PC-9 (cell line): ENCODE data around the gene ZNF516. TPM values are rescaled to one million over a fixed set of nuclear protein-coding genes. Genes with fewer than 3 reads are reported as not detected.

ENCODE experiments used
- BruUV-seq: library from RNA; stranded (reverse); fragments of 400-500 nt; replicated peaks from 2 replicates; lab custom pipeline; 2021; lab: Mats Ljungman, UMichigan
- CTCF ChIA-PET: fragments of 300-600 bp; sonication (Branson Sonifier 250); formaldehyde crosslinking; loops from one replicate; lab custom pipeline; 2022; ENCODE audit warnings: antibody characterized with exemption; lab: Charles Lee
- POLR2A ChIA-PET: fragments of 300-600 bp; sonication (Branson Sonifier 250); formaldehyde crosslinking; loops from one replicate; lab custom pipeline; 2022; ENCODE audit warnings: antibody characterized with exemption; ENCODE audit not compliant: unreplicated experiment; lab: Charles Lee
- DNase-seq, 2 experiments: peaks; one replicate each; pipeline versions ENCODE4 v3.0.0 to v3.0.0-alpha.2; 2015 to 2022; ENCODE audit warnings: mixed read lengths in 1 of 2
- H2AFZ ChIP-seq: fragments of 200-600 bp; sonication (generic); 2 replicates; pipeline ENCODE4 v1.8.1; 2017; ENCODE audit warnings: antibody characterized with exemption
- H3F3A ChIP-seq: fragments of 200-600 bp; sonication (generic); 2 replicates; pipeline ENCODE4 v1.8.1; 2017; ENCODE audit warnings: antibody characterized with exemption, mild to moderate bottlenecking, low read depth; ENCODE audit not compliant: insufficient read depth
- H3K27ac ChIP-seq: fragments of 200-600 bp; sonication (generic); 2 replicates; pipeline ENCODE4 v1.6.1; 2016; ENCODE audit warnings: mixed run types
- H3K27me3 ChIP-seq: fragments of 200-600 bp; sonication (generic); 2 replicates; pipeline ENCODE4 v1.6.1; 2016; ENCODE audit warnings: low read depth, mixed run types; ENCODE audit not compliant: insufficient read depth
- H3K36me3 ChIP-seq: fragments of 200-600 bp; sonication (generic); 2 replicates; pipeline ENCODE4 v1.6.1; 2016; ENCODE audit warnings: low read depth, mixed run types
- H3K4me1 ChIP-seq: fragments of 200-600 bp; sonication (generic); replicated peaks from 2 replicates; pipeline ENCODE4 v1.6.1; 2016; ENCODE audit warnings: mixed run types; ENCODE audit not compliant: insufficient read depth
- H3K4me2 ChIP-seq: fragments of 200-600 bp; sonication (generic); 2 replicates; pipeline ENCODE4 v1.6.1; 2017; ENCODE audit warnings: mixed run types
- H3K4me3 ChIP-seq: fragments of 200-600 bp; sonication (generic); 2 replicates; pipeline ENCODE4 v1.6.1; 2016; ENCODE audit warnings: mixed run types
- H3K79me2 ChIP-seq: fragments of 200-600 bp; sonication (generic); 2 replicates; pipeline ENCODE4 v1.6.1; 2017; ENCODE audit warnings: low read depth, mixed run types
- H3K9me2 ChIP-seq: fragments of 200-600 bp; sonication (generic); 2 replicates; pipeline ENCODE4 v1.8.1; 2017; ENCODE audit warnings: mild to moderate bottlenecking; ENCODE audit not compliant: insufficient read depth
- H3K9me3 ChIP-seq: fragments of 200-600 bp; sonication (generic); 2 replicates; pipeline ENCODE4 v1.8.1; 2016; ENCODE audit warnings: low read depth; ENCODE audit not compliant: insufficient read depth
- H4K20me1 ChIP-seq: fragments of 200-600 bp; sonication (generic); 2 replicates; pipeline ENCODE4 v1.8.1; 2017; ENCODE audit not compliant: insufficient read depth
- EZH2 ChIP-seq: fragments of 200-600 bp; sonication (generic); IDR thresholded peaks from 2 replicates; pipeline ENCODE4 v1.8.0; 2017; ENCODE audit warnings: antibody characterized with exemption, low read depth
- intact Hi-C: fragments of 100-400 bp; cut with micrococcal nuclease; formaldehyde crosslinking; loops from one replicate; pipeline ENCODE4 v1.10.0; 2022; ENCODE audit not compliant: unreplicated experiment
- total RNA-seq: library from RNA; stranded (reverse); gene quantifications from 2 replicates; pipeline ENCODE4 v1.2.3, GENCODE V29; 2021
- TF ChIP-seq, protein P1 (sequence below): fragments of 200-600 bp; sonication (generic); conservative IDR thresholded peaks from 2 replicates; pipeline ENCODE4 v1.6.1; 2017; ENCODE audit warnings: mixed run types, antibody characterized with exemption, mild to moderate bottlenecking, moderate library complexity

The ZNF516 gene
- total RNA-seq, 1 experiment from 2014 or later: 32.7 TPM

DNA sequence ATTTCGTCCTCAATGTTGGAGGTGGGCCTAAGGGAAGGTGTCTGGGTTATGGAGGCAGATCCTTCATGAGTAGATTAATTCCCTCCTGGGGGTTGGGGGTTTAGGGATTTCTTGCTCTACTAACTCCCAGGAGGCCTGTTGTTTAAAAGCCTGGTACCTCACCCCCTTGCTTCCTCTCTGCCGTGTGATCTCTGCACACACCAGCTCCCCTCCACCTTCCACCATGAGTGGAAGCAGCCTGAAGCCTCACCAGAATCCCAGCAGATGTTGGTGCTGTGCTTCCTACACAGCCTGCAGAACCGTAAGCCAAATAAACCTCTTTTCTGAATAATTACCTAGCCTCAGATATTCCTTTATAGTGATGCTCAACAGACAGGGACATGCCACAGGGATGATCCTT is 141.5 kb downstream of the ZNF516 start:
- H3K9me3 ChIP-seq: no peaks in the 10 kb centered on the region
- no peak overlapping the region for H3K4me3 ChIP-seq
- H3K36me3 ChIP-seq: no peaks in the 10 kb centered on the region
- ChIA-PET CTCF (no interaction called here), POLR2A (no interaction called here)
- peaks cover 5% of the 10 kb centered on the region for H3F3A ChIP-seq
- no peak overlapping the region for H3K27ac ChIP-seq
- H3K4me1 ChIP-seq: no peaks in the 10 kb centered on the region
- no peak overlapping the region for H3K4me2 ChIP-seq
- H3K79me2 ChIP-seq: no peaks in the 10 kb centered on the region
- intact Hi-C loops: no loop called here
- H2AFZ ChIP-seq: no peak overlapping the region
- DNase-seq: no peak
- BruUV-seq: no TSS peak
- H3K9me2 ChIP-seq: no peaks in the 10 kb centered on the region
- no peaks in the 10 kb centered on the region for H3K27me3 ChIP-seq
- no peaks in the 10 kb centered on the region for H4K20me1 ChIP-seq
- TF ChIP-seq EZH2: no peak
- TF ChIP-seq, protein P1, sequence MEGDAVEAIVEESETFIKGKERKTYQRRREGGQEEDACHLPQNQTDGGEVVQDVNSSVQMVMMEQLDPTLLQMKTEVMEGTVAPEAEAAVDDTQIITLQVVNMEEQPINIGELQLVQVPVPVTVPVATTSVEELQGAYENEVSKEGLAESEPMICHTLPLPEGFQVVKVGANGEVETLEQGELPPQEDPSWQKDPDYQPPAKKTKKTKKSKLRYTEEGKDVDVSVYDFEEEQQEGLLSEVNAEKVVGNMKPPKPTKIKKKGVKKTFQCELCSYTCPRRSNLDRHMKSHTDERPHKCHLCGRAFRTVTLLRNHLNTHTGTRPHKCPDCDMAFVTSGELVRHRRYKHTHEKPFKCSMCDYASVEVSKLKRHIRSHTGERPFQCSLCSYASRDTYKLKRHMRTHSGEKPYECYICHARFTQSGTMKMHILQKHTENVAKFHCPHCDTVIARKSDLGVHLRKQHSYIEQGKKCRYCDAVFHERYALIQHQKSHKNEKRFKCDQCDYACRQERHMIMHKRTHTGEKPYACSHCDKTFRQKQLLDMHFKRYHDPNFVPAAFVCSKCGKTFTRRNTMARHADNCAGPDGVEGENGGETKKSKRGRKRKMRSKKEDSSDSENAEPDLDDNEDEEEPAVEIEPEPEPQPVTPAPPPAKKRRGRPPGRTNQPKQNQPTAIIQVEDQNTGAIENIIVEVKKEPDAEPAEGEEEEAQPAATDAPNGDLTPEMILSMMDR: no peak

DNA sequence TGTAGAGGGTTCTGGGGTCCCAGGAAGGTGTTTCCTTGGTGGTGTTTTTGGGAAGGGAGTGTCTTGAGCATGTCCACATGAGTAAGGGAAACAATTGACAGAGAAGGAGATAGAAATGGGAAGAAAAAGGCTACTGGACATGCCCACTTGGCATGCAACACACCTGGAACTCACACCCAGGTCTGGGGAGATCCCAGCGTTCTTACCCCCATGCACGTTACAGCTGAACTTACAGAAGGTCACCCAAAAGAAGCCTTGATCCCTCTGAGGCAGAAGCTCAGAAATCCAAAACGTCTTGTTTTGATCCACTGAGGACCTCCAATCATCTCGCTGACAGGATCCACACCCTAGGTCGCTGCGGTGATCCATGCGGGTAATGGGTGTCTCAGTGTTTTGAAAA is 142.0 kb downstream of the ZNF516 start:
- Histone ChIP-seq H3K4me1 (no peaks in the 10 kb centered on the region), H3K79me2 (no peaks in the 10 kb centered on the region), H3K4me2 (no peak overlapping the region), H3K9me2 (no peaks in the 10 kb centered on the region), H3K36me3 (no peaks in the 10 kb centered on the region), H4K20me1 (no peaks in the 10 kb centered on the region), H3K27me3 (no peaks in the 10 kb centered on the region), H3K9me3 (no peaks in the 10 kb centered on the region), H3F3A (peaks cover 5% of the 10 kb centered on the region), H2AFZ (no peak overlapping the region), H3K27ac (no peak overlapping the region), H3K4me3 (no peak overlapping the region)
- ChIA-PET POLR2A (no interaction called here), CTCF (no interaction called here)
- BruUV-seq: no TSS peak
- intact Hi-C loops: no loop called here
- no peak for TF ChIP-seq EZH2
- TF ChIP-seq, protein P1: no peak
- DNase-seq: no peak

DNA sequence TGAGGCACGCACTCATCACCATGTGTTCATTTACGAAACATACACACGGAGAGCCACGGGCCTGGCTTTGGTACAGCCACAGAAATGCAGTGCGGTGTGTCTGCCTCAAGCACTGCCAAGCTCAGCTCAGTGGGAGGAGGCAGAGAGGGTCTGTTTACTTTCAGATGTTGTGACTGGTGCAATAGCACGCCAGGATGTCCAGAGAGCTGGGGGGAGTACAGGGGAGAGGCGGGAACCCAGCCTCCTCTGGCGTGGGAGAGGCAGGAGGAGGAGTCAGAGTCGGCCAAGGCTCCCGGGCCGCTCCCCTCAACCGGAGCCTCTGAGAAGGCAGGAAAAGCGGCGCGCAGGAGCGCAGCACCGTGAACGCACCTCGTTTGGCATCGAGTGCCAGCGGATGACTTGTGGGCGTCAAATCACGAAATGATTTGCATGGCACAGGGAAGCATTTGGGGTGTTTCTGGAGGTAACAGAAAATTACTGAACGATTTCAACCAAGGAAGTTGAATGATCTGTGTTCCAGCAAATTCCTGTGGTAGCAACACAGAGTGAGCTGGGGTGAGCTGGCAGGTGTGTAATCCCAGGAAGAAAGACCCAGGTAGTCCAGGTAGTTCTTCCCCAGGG is 143.0 kb downstream of the ZNF516 start:
- no peaks in the 10 kb centered on the region for H3K4me1 ChIP-seq
- H3K4me3 ChIP-seq: no peak overlapping the region
- no peaks in the 10 kb centered on the region for H3K9me2 ChIP-seq
- H3K9me3 ChIP-seq: no peaks in the 10 kb centered on the region
- intact Hi-C loops: no loop called here
- no peaks in the 10 kb centered on the region for H4K20me1 ChIP-seq
- no peaks in the 10 kb centered on the region for H3K27me3 ChIP-seq
- no peak overlapping the region for H2AFZ ChIP-seq
- BruUV-seq: no TSS peak
- ChIA-PET CTCF (interaction anchor here (0.6 kb wide), 1 partner anchor 92 kb away, joined by 5 read pairs; no protein-coding TSS in a partner anchor), POLR2A (no interaction called here)
- H3F3A ChIP-seq: peaks cover 5% of the 10 kb centered on the region; the same call in 1 of the 2 replicates
- peak in 1 of 2 experiments; percentile 51 for DNase-seq
- no peak overlapping the region for H3K4me2 ChIP-seq
- no peaks in the 10 kb centered on the region for H3K79me2 ChIP-seq
- no peak for TF ChIP-seq EZH2
- TF ChIP-seq, protein P1: no peak
- H3K27ac ChIP-seq: no peak overlapping the region
- no peaks in the 10 kb centered on the region for H3K36me3 ChIP-seq
